Lung (tissue), 12 donors: Measurements from ENCODE around the gene JUN. TPM values are rescaled to one million over a fixed set of nuclear protein-coding genes. Genes with fewer than 3 reads are reported as not detected.

Experiments used
- ATAC-seq: fragments of 200-7000 bp; cut with Tn5 transposase; one replicate; pipeline ENCODE4 v1.9.1; 2020; ENCODE audit warnings: moderate number of reproducible peaks; ENCODE audit not compliant: insufficient read depth, low FRiP score
- DNase-seq, 3 donors: peaks; one replicate each; pipeline ENCODE4 v3.0.0-alpha.2; 2013 to 2017
- H3K27ac ChIP-seq, 2 donors: one replicate each; pipeline ENCODE4 v1.5.1; 2013; ENCODE audit warnings: mild to moderate bottlenecking in 2 of 2, moderate library complexity in 2 of 2, control low read depth in 1 of 2, inconsistent platforms in 1 of 2, low read depth in 1 of 2, low read length in 1 of 2
- H3K27me3 ChIP-seq, 3 donors: one replicate each; pipeline ENCODE4 v1.5.1; 2013; ENCODE audit warnings: low read length in 2 of 3; ENCODE audit not compliant: control insufficient read depth in 3 of 3, insufficient read depth in 3 of 3
- H3K36me3 ChIP-seq, 4 donors: one replicate each; pipeline ENCODE4 v1.5.1; 2013; ENCODE audit warnings: low read length in 4 of 4, mild to moderate bottlenecking in 1 of 4, moderate library complexity in 1 of 4; ENCODE audit not compliant: control insufficient read depth in 4 of 4, insufficient read depth in 4 of 4
- H3K4me1 ChIP-seq, 5 donors: one replicate each; pipeline ENCODE4 v1.5.1; 2013; ENCODE audit warnings: low read length in 5 of 5, mild to moderate bottlenecking in 2 of 5, moderate library complexity in 1 of 5; ENCODE audit not compliant: control insufficient read depth in 5 of 5, insufficient read depth in 5 of 5
- H3K4me3 ChIP-seq: one replicate; pipeline ENCODE4 v1.5.1; 2013; ENCODE audit warnings: mild to moderate bottlenecking, control low read depth, moderate library complexity
- H3K9ac ChIP-seq, 2 donors: one replicate each; pipeline ENCODE4 v1.5.1; 2013; ENCODE audit warnings: low read length in 2 of 2, control low read depth in 1 of 2; ENCODE audit not compliant: insufficient read depth in 1 of 2
- H3K9me3 ChIP-seq, 4 donors: one replicate each; pipeline ENCODE4 v1.5.1; 2013; ENCODE audit warnings: low read length in 3 of 4, mild to moderate bottlenecking in 1 of 4, moderate library complexity in 1 of 4; ENCODE audit not compliant: control insufficient read depth in 4 of 4, insufficient read depth in 3 of 4
- WGBS, 2 donors: extraction: QIAGEN DNeasy Blood & Tissue Kit; methylation state at CpG; one replicate each; pipeline ENCODE4 v1.1.7; 2013; 5-methylcytosine and 5-hydroxymethylcytosine counted together
- polyA plus RNA-seq, 2 donors: library from polyadenylated mRNA; stranded (reverse); fragments of 200-250 nt; gene quantifications; one replicate each; pipeline ENCODE4 v1.2.1, GENCODE V29; 2013
- total RNA-seq, 2 donors: library from RNA; depleted of rRNA in 1 of 2; stranded (reverse); fragments of >200 nt in 1 of 2; gene quantifications; one replicate each; pipeline ENCODE4 v1.2.1, GENCODE V29; 2014 to 2021
- TF ChIP-seq, protein P1 (sequence below): IDR thresholded peaks from 2 replicates; pipeline ENCODE4 v1.5.1; 2012; ENCODE audit warnings: mild to moderate bottlenecking; ENCODE audit errors: control extremely low read depth, extremely low read depth
- donor health status: control.
- donor health status: control.
- donor health status: Bipolar disorder and iron deficiency.
- donor health status: healthy.
- donor health status: DM: yes; HTN: yes; CAD: no.

The JUN gene
- total and polyA plus RNA-seq, 4 donors, result 78.1 to 584 (median 142) TPM

DNA sequence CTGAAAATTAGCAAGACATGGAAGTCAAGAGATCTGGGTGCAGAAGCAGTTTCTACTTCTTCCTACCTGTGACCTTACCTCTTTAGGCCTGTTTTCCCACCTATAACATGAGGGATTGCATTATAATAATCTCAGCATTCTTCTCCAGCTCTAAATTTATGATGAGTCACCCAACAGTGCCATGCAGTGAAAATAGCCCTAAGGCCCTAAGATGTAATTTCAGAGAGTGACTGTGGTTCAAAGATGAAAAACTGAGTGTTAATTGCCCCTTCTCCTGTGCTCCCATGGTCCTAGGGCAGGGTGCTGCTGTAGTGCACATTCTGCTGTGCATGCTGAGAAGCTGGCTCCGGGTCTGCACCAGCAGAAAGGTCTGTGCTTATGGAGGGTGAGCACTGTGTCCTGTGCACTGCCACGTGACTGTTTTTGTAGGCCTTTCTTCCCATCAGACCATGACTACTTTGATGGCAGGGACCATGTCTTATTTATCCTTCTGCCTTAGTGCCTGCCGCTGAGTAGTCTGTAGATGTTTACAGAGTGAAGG, 29.7 kb downstream of the JUN start:
- Histone ChIP-seq H3K9me3 (no peaks in the 10 kb centered on the region), H3K27me3 (no peaks in the 10 kb centered on the region), H3K36me3 (no peaks in the 10 kb centered on the region), H3K27ac (peak overlapping the region in 1 of 2 donors; percentile 26), H3K9ac (no peak overlapping the region), H3K4me1 (peaks cover 0 to 17% (median 9%) of the 10 kb centered on the region in 5 donors), H3K4me3 (no peak overlapping the region)
- DNase-seq (no peak), ATAC-seq (no peak)
- 89 to 90% methylated on average over 3 of the region's 3 CpGs for WGBS, 2 donors
- TF ChIP-seq, protein P1, sequence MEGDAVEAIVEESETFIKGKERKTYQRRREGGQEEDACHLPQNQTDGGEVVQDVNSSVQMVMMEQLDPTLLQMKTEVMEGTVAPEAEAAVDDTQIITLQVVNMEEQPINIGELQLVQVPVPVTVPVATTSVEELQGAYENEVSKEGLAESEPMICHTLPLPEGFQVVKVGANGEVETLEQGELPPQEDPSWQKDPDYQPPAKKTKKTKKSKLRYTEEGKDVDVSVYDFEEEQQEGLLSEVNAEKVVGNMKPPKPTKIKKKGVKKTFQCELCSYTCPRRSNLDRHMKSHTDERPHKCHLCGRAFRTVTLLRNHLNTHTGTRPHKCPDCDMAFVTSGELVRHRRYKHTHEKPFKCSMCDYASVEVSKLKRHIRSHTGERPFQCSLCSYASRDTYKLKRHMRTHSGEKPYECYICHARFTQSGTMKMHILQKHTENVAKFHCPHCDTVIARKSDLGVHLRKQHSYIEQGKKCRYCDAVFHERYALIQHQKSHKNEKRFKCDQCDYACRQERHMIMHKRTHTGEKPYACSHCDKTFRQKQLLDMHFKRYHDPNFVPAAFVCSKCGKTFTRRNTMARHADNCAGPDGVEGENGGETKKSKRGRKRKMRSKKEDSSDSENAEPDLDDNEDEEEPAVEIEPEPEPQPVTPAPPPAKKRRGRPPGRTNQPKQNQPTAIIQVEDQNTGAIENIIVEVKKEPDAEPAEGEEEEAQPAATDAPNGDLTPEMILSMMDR, result no peak

DNA sequence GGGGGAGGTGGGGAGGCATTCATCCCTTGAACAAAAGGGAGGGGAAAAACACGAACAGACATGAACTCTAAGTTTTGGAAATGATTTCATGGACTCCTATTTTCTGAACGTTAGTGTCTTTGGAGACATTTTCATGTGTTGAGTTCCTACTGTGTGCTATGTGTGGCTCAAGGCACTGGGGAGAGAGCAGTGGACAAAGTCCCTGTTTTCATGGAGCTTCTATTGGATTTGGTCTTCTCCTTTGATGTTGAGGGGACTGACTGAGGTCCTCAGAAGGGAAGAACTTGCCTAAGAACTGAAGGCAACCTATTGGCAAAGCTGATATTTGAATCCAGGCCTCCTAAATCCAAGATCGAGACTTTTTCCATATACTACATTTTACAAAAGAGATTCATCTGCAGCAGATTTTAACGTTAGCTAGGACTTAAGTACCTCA, 30.4 kb downstream of the JUN start:
- peak overlapping the region; percentile 23 to 39 for H3K27ac ChIP-seq
- TF ChIP-seq, protein P1, result no peak

GRCh38 chr1:58749646-58750045, 34.2 kb downstream of the JUN start:
- ATAC-seq (no peak), DNase-seq (no peak)
- no peak overlapping the region for H3K4me3 ChIP-seq
- no peak overlapping the region for H3K27ac ChIP-seq
- H3K4me1 ChIP-seq, result peaks cover 0 to 18% (median 7%) of the 10 kb centered on the region in 5 donors
- 64 to 73% methylated on average over 1 of the region's 1 CpG for WGBS, 2 donors
- TF ChIP-seq, protein P1, result no peak
- H3K9me3 ChIP-seq, result no peaks in the 10 kb centered on the region
- H3K27me3 ChIP-seq, result no peaks in the 10 kb centered on the region
- no peak overlapping the region for H3K9ac ChIP-seq
- no peaks in the 10 kb centered on the region for H3K36me3 ChIP-seq

More for the DNA sequence above, 30.4 kb downstream of the JUN start:
- Histone ChIP-seq H3K9me3 (no peaks in the 10 kb centered on the region), H3K4me3 (no peak overlapping the region), H3K27me3 (no peaks in the 10 kb centered on the region), H3K4me1 (peaks cover 0 to 17% (median 15%) of the 10 kb centered on the region in 5 donors), H3K36me3 (no peaks in the 10 kb centered on the region), H3K9ac (no peak overlapping the region)
- ATAC-seq, result no peak
- no peak for DNase-seq
- 78 to 82% methylated on average over 4 of the region's 4 CpGs for whole genome bisulfite sequencing, 2 donors

- ATAC-seq (no peak), DNase-seq (peak in 2 of 3 donors; percentile 65 to 76)
- peaks cover 0 to 18% (median 4%) of the 10 kb centered on the region in 5 donors for H3K4me1 ChIP-seq
- H3K27me3 ChIP-seq, result no peaks in the 10 kb centered on the region
- no peak overlapping the region for H3K27ac ChIP-seq
- no peaks in the 10 kb centered on the region for H3K9me3 ChIP-seq
- no peak overlapping the region for H3K9ac ChIP-seq
- H3K36me3 ChIP-seq, result no peaks in the 10 kb centered on the region
- TF ChIP-seq, protein P1, result no peak
- H3K4me3 ChIP-seq, result no peak overlapping the region
- 52 to 56% methylated on average over 3 of the region's 3 CpGs for WGBS, 2 donors
Observed at GRCh38 chr1:58748666-58749065, 35.2 kb downstream of the JUN start.
